ENCODE measurements around the gene SLC2A11.

GRCh38 chr22:23824476-23825245 lies 33.0 kb upstream of the SLC2A11 start:
- TF ChIP-seq POLR2A (IDR thresholded peaks at IDR 0.05) (no peak), CTCF (IDR thresholded peaks at IDR 0.05) (no peak)
